T-helper 9 cell (primary cell): Measurements from ENCODE around the gene DEFB126.
"Not testable (repeated sequence)": the region's sequence is repeated elsewhere in the genome, so short reads cannot be mapped to it uniquely, and the experiment has no call there.

ENCODE experiments used
- DNase-seq: peaks from one replicate; pipeline ENCODE4 v3.0.0-alpha.2; 2020
- total RNA-seq, 2 donors: gene quantifications; one replicate each; lab custom pipeline; 2026; lab: John Stamatoyannopoulos, UW

DEFB126 gene
- 0 reads per million in 2 donors for total RNA-seq

- DNase-seq, result no peak
Observed at GRCh38 chr20:142290-142689, at the start of gene DEFB126. TSS of gene DEFB126 (plus strand) at chr20:142590. CDS start at chr20:142629, 39 bp downstream.

GRCh38 chr20:93641-94040, 48.7 kb upstream of the DEFB126 start:
- DNase-seq, result no peak

GRCh38 chr20:95215-95614, 47.2 kb upstream of the DEFB126 start:
- DNase-seq, result no peak

- DNase-seq, result not testable (repeated sequence)
Observed at GRCh38 chr20:97691-98090, 44.7 kb upstream of the DEFB126 start.

GRCh38 chr20:101975-102374, 40.4 kb upstream of the DEFB126 start:
- DNase-seq, result no peak

GRCh38 chr20:103456-103855, 38.9 kb upstream of the DEFB126 start:
- no peak for DNase-seq

- no peak for DNase-seq
Observed at GRCh38 chr20:112396-112795, 30.0 kb upstream of the DEFB126 start.

- DNase-seq, result no peak
Observed at GRCh38 chr20:117518-117917, 24.9 kb upstream of the DEFB126 start.

- DNase-seq, result not testable (repeated sequence)
Observed at GRCh38 chr20:129786-130323, 12.5 kb upstream of the DEFB126 start.

GRCh38 chr20:137668-138490, 4.5 kb upstream of the DEFB126 start:
- DNase-seq, result no peak

- DNase-seq, result no peak
Observed at GRCh38 chr20:145877-146276, 3.5 kb downstream of the DEFB126 start.

- DNase-seq, result no peak
Observed at GRCh38 chr20:152131-152530, 9.7 kb downstream of the DEFB126 start.

- DNase-seq, result no peak
Observed at GRCh38 chr20:157154-157553, 14.8 kb downstream of the DEFB126 start, which contains the start of gene DEFB127. TSS of gene DEFB127 (plus strand) at chr20:157454. CDS start at chr20:157545, 91 bp downstream.

- no peak for DNase-seq
Observed at GRCh38 chr20:164618-165017, 22.2 kb downstream of the DEFB126 start.

GRCh38 chr20:168876-169275, 26.5 kb downstream of the DEFB126 start:
- DNase-seq, result no peak

GRCh38 chr20:184288-184687, 41.9 kb downstream of the DEFB126 start:
- no peak for DNase-seq

- no peak for DNase-seq
Observed at GRCh38 chr20:187733-188132, 45.3 kb downstream of the DEFB126 start.

- DNase-seq, result no peak
Observed at GRCh38 chr20:189611-190010, 47.2 kb downstream of the DEFB126 start, which contains the start of gene DEFB128. TSS of gene DEFB128 (minus strand) at chr20:189711. CDS start at chr20:189623, 88 bp downstream.
